GM19240 (cell line): ENCODE data around the gene KIF2C.
"Not testable (repeated sequence)": the region's sequence is repeated elsewhere in the genome, so short reads cannot be mapped to it uniquely, and the experiment has no call there.

Experiments used
- DNase-seq: peaks from one replicate; pipeline ENCODE4 v3.0.0; 2011; ENCODE audit warnings: low spot score; ENCODE audit not compliant: insufficient read length

Gene KIF2C

DNA sequence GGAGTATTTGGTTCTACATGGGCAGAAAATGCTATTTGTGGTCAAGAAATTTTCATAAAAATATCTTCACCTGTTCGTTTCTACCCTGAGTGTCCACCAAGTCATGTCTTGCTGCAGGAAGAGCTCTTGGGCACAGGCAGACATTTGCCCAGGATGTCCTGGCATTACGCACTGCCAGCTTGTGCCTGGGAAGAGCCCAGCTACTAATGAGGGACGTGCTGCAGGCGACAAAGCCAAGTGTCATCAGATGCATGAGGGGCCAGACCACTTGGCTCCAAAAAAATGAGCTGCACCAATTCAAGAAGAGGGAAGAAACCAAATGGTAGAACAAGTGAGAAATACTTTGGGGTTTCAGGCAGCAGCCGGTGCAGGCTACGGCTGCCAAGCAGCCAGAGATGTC lies 21.5 kb upstream of the KIF2C start:
- DNase-seq = no peak

DNA sequence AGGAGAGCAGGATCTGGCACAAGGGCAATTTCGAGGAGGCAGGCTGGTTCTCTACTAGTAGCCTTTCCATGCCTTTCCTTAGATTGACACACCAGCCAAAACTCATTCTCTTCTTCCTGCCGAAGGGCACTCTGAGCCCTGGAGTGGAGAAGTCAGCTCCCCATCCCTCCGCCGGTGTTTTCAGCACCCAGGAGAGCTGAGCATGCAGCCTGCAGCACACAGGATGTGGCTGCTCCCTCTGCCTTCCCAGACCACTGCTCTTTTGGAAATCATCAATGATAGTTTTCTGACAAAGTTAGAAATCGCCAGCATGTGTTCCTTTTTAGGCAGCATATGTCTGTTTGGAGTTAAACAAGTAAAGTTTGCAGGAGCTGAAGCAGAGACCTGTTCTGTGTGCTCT lies 20.3 kb upstream of the KIF2C start:
- DNase-seq = no peak

DNA sequence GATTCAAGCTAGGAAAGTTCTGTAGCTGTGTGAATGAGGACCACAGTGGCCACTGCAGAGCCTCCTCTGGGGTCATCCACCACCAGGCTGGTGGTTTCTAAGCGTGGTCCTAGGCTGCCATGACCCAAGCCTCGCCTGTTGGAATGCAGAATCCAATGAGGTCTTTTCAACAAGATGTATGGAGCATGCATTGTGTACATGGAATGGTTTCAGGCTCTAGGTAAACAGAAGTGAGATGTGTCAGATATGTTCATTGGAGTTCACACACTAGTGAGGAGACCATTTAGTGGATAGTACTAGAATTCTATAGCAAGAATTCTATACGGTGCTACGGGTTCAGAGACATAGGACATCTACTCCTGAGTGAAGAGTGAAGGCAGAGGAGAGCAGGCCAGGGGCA lies 19.4 kb upstream of the KIF2C start:
- DNase-seq = no peak

DNA sequence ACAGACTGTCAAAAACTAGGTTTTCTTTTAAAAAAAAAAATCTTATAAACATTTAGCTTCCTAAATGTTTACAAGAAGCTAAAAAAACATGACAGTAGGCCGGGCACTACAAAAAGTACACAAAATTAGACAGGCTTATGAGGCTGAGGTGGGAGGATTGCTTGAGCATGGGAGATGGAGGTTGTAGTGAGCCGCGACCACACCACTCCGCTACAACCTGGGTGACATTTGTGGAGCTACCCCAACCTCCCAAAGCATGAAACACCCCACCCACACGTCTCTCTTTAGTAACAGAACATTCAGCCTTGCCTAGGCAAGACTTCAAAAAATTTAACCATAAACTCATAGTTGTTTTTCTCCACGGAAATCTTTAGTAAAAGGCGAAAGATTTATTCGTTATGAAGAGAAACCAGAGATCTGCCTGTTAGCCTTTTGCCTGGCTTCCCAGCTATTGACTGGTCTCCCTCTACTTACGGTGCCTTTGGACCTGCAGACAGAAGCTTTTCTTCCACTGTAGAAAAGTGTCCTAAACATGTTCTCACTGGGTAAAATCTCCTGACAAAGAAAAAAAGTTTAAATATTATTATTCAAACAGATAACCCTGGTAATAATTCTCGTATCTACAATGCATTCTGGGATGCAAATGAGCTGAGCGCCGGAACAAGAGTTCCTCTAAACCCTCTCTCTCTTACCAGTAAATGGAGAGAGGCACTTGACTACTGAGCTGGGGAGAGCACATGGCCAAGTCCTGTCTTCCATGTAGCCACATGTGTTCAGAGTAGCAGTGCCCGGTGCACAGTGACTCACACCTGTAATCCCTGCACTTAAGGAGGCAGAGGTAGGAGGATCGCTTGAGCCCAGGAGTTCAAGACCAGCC lies 17.9 kb upstream of the KIF2C start:
- peak; percentile 91 for DNase-seq

DNA sequence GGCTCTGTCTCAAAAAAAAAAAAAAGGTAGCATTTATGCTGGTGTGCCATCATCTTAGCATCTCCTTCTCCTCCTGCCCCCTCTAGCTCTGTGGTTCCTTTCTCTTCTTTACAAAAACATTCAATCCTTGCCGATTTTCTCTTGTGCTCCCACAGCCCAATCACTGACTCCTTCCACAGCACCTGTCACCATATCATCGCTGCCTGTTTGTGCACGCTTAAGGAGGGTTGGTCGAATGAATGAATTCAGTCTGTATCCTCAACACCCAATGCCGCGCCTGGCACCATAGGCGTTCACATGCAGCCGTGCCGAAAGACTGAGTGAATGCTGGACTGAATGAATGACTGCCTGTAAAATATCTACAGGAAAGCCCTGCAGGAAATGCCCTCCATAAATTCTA lies 16.6 kb upstream of the KIF2C start:
- no peak for DNase-seq

DNA sequence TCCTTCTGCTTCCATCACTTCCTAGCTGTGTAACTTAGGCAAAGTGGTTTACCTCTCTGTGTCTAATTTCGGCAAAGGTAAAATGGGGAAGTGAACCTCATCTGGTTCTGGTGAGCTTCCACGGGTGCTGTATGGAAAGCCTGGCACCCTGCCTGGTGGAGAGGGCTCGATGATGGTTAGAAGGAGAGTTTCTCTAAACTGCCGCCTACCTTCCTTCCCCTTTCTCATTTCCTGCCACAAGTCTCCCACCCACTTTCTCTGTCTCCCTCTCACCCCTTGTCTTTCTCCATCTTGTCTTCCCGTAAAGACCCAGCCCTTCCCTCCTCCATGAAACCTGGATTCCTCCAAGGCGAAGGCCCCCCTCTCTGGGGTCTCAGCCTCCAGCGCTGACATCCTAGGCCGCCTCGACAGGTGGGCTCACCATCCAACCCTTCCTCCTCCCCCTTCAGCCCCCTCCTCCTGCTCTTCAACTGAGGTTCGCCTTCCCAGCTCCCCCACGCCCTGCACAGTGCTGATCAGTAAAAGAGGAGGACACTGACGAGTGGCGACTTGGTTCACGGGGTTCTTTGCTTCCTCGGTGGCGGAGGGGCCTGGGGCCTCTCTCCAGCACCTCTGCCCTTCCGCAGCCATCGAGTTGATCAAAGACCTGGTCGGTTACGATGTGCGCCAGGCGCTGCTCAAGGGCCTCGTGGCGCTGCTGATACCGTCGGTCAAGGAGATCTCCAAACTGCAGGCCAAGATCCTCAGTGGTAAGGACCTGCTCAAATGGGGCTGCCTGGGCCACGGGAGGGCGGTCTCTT lies 15.9 kb upstream of the KIF2C start:
- DNase-seq = peak; percentile 57

DNA sequence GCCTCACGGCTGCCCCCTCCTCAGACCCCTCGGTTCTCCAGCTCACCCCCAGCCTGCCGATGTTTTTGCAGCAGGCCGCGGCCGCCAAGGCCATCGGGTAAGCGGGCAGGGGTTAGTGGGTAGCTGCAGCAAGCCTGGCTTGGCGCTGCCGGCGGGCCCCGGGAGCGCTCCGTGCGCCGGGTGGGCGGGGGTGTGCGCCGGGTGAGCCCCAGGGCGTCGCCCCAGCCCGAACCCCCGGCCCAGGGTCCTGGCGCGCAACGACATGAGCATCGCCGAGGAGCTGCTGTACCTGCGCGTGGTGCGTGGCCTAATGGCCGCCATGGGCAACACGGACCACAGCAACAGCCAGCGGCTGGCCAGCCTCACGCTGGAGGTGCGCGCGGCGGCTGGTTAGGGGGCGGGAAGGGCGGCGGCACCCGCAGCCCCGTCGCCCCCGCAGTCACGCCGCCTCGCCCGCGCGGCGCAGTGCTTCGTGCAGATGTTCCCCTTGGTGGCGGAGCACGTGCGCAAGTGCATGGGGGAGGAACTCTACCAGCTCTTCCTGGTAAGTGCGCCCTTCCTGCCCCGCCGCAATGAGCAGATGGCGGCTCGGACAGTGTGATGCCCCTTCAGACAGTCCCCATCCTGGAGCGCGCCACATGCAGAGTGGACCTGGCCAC lies 15.2 kb upstream of the KIF2C start:
- DNase-seq = no peak

DNA sequence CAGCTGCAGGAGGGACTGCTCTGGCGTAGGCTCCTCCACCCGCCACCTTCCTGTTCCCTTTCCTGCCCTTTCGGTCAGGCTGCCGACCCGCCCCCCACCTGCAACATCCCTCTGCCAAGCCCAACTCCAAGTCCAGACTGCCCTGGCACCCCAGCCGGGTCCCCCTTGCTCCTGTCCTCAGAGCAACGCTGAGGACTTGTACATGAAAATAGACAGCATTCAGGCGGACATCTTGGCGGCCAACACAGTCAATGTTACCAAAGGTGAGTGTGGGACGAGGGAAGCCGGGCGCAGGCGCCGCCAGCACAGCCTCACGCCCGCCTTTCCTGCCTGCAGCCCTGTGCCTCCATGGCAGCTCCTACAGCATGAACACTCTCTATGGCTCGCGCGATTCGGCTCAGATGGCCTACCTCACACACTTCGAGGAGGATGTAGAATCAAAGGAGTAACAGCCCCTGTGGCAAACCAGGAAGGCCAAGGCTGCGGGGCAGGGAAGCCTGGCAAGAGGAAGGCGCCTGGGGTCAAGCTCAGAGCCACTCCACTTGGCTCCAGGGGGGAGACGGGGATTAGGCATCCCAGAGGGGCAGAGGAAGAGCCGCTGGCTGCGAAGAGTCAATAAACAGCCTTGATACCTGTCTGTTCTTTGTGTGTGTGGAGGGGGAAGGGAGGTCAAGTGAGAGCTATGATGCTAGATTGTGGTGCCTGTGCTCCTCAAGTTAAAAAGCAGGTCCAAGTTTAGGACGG lies 14.5 kb upstream of the KIF2C start:
- DNase-seq = no peak

DNA sequence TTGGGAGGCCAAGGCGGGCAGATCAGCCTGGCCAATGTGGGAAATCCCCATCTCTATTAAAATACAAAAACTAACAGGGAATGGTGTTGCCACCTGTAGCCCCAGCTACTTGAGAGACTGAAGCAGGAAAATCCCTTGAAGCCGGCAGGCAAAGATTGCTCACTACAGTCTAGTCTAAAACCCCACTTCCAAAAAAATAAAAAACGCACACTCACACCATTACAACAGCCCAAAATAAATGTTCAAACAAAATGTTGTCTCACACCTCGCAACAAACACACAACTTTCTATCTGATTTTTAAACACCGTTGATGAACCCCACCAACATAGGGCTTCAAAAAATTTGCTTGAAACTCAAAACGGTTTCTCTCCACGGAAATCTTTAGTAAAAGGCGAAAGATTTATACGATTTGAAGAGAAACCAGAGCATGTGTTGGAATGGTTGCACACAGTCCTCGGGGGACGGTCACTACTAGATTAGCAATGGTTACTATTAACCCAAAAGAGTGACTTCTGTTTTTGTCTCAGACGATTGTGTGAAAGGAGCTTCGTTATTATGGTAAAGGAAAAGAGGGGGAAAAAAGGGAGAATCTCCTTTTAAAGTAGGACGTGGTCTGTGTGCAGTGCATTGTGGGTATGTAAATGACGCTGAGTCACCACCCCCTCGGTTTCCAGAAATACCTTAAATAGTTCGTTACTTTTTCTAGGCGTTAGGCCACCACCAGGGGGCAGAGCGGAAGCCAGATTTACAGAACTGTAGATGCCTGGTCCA lies 8.7 kb upstream of the KIF2C start, which contains the start of gene RNU5D-1:
Gene RNU5D-1 (minus strand): TSS at position 430 of the 772 bp plus-strand sequence.
- peak; percentile 83 for DNase-seq

DNA sequence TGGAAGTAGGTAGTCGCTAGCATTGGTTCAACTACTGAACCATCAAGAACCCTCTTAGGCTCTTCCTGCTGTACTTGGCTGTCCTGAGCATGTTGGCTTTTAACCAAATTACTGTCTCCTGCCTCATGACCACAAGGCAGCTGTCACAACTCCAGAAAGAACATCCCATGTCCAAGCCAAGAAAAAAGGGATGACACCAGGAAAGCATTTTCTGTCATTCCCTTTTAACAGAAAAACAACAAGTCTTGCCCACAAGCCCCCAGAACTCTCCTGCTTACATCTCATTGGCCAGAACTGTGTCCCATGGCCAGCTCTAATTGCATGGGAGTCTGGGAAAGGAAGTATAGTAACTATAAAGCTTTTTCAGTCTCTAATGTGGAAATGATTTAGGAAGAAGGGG lies 6.3 kb upstream of the KIF2C start:
- no peak for DNase-seq

DNA sequence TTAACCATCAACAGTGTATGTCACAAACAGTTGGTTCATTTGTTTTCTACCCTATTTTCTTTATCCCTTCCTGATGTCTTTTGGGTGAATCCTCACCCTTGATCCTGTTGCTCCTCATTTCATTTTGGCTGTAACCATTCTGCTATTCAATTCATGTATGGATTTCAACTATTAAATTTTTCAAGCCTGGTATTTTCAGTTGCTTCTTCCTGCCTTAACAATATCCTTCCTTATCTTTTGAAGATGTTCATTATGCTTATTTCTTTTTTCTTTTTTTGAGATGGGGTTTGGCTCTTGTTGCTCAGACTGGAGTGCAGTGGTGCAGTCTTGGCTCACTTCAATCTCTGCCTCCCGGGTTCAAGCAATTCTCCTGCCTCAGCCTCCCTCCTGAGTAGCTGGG lies 5.9 kb upstream of the KIF2C start:
- no peak for DNase-seq

DNA sequence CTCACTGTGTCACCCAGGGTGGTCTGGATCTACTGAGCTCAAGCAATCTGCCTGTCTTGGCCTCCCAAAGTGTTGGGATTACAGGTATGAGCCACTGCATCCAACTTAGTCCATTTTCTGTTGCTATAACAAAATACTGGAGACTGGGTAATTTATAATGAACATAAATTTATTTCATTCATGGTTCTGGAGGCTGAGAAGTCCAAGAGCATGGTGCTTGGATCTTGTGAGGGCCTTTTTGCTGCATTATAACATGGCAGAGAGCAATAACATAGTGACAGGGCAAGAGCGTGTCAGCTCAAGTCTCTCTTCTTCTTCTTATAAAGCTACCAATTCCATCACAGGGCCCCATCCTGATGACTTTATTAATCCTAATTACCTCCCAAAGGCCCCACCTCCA lies 3.6 kb upstream of the KIF2C start:
- no peak for DNase-seq

DNA sequence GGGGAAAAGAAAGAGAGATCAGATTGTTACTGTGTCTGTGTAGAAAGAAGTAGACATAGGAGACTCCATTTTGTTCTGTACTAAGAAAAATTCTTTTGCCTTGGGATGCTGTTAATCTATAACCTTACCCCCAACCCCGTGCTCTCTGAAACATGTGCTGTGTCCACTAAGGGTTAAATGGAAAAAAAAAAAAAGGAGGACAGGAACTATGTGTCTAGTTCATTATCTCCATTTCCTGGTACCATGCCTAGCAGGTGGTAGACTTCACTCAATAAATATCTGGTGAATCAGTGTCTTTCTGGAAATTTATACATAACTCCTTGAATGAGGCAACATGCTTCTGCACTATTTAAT lies 707 bp upstream of the KIF2C start:
- not testable (repeated sequence) for DNase-seq

DNA sequence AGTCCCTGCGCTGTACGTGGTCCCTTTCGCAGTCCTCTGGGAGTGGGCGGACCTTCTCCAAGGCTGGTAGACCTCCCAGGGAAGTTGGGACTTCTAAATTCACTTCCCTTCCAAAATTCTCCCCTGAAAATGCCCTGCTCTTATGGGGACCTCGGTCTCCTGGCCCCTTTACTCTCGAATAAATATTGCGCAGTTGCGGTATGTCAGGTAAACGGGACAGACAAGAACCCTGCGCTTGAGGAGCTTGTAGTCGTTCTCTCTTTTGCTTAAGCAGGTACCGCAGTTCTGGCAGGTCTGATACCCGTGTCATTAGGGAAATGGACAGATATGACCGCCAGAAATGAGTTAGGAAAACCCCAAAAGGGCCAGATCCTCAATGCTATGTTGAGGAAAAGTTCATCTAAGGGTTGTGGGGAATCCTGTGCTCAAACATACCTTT lies 561 bp downstream of the KIF2C start:
- DNase-seq = no peak

DNA sequence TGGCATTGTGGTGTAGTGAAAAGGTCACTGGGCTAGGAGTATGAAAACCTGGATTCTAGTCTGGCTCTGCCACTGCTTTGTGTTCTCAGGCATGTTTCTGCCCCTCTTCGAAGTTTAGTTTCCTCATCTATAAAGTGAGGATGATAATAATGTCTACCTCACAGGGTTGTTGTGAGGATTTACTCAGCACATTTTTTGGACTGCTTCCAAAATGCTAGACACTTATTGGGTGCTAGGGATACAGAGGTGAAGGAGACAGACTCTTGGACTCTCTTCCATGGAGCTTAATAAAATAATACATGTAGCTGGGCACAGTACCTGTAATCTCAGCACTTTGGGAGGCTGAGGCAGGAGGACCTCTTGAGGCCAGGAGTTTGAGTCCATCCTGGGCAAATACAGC lies 3.6 kb downstream of the KIF2C start:
- DNase-seq = no peak

DNA sequence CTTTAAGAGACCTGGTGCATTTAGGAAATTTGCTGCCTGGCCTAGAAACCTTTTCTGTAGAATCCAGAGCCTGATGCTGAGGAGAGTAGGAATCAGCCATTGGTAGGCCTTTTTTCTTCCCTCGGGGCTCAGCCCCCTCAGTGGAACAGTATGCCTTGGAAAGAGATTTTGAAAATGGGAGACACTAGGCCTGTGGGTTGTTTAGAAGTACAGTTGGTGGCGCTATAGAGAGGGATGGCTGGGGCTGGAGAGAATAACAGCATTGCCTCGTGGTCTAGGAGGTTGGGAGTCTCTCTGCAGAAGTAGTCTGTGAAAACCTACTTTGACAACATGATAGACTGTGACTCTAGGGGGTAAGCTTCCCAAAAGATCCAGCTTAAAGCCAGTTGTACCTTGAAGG lies 8.2 kb downstream of the KIF2C start:
- no peak for DNase-seq

DNA sequence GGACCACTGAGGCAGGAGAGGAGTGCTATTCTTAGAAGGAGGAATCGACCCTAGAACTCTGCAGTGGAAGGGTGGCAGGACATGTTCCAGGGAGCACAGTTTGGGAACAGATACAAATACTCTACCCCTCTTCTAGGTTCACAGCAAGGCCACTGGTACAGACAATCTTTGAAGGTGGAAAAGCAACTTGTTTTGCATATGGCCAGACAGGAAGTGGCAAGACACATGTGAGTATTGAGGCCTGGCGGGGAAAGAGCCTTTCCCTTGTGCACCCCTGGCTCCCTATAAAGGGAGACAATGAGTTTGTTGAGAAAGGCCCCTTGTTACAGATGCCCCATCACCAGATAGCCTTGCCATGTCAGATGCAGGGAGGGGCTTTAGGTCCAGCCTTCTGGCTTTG lies 17.8 kb downstream of the KIF2C start:
- DNase-seq = no peak

DNA sequence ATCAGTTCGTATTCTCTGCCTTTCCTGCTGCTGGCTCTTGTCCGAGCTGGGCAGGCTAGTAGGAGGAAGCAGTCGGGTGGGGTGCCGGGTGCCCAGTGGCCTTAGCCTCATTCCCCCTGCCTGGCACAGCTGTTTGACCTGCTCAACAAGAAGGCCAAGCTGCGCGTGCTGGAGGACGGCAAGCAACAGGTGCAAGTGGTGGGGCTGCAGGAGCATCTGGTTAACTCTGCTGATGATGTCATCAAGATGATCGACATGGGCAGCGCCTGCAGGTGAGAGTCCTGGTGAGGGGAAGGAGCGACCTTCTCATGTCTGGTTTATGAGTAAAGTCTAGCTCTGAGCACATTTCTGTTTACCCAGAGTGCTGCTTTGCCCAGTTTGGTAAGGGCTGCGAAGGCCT lies 19.4 kb downstream of the KIF2C start:
- DNase-seq = no peak

DNA sequence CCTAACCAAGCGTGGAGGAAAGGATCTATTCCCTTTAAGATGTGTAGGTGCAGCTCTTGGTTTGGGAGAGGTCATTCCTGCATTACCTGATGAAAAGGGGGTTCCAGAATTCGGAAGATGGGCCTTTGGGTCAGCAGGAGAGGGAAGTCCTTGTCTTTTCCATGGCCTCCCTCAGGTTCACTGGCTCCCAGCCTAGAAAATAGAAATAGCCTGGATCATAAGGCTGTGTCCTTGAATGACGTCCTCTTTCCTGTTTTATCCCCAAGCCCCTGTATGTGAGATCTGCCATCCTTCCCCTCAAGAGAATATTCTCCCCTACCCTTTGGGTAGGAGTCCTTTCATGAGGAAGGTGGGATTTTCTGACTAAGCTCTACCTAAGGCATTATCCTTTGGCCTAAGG lies 21.2 kb downstream of the KIF2C start:
- no peak for DNase-seq

DNA sequence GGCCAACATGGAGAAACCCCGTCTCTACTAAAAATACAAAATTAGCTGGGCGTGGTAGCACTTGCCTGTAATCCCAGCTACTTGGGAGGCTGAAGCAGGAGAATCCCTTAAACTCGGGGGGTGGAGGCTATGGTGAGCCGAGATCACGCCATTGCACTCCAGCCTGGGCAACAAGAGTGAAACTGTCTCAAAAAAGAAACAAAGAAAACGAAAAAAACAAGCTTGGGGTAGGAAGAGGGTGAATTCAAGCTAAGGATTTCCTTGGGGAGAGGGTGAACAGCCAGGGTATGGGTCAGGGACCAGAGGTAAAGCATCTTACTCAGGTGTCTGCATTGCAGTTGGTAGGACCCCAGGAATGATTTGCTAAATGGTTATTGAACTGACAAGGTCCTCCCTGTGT lies 26.8 kb downstream of the KIF2C start:
- not testable (repeated sequence) for DNase-seq
